GM06990 (cell line): Measurements from ENCODE around the gene INPP5A.

Source experiments
- DNase-seq: peaks from one replicate; pipeline ENCODE4 v3.0.0-alpha.2; 2011; ENCODE audit not compliant: insufficient read length; ENCODE audit errors: extremely low read depth
- H3K27me3 ChIP-seq: replicated peaks from 2 replicates; pipeline ENCODE4 v1.6.0; 2011; ENCODE audit warnings: low read length; ENCODE audit not compliant: control insufficient read depth, insufficient read depth
- H3K36me3 ChIP-seq: 2 replicates; pipeline ENCODE4 v1.5.1; 2011; ENCODE audit warnings: low read length; ENCODE audit not compliant: control insufficient read depth, insufficient read depth
- H3K4me3 ChIP-seq: replicated peaks from 2 replicates; pipeline ENCODE4 v1.5.1; 2011; ENCODE audit warnings: low read depth, mild to moderate bottlenecking, control low read depth, low read length
- TF ChIP-seq, protein P1 (sequence below): IDR thresholded peaks from 2 replicates; pipeline ENCODE4 v1.5.1; 2011; ENCODE audit warnings: low read length, control low read depth, mild to moderate bottlenecking, inconsistent platforms; ENCODE audit not compliant: insufficient read depth, poor library complexity, severe bottlenecking

INPP5A gene

GRCh38 chr10:132582137-132582536, 44.5 kb downstream of the INPP5A start:
- Histone ChIP-seq H3K27me3 (no peaks in the 10 kb centered on the region), H3K4me3 (no peak overlapping the region), H3K36me3 (no peaks in the 10 kb centered on the region; the same call in 1 of the 2 replicates)
- TF ChIP-seq, protein P1, sequence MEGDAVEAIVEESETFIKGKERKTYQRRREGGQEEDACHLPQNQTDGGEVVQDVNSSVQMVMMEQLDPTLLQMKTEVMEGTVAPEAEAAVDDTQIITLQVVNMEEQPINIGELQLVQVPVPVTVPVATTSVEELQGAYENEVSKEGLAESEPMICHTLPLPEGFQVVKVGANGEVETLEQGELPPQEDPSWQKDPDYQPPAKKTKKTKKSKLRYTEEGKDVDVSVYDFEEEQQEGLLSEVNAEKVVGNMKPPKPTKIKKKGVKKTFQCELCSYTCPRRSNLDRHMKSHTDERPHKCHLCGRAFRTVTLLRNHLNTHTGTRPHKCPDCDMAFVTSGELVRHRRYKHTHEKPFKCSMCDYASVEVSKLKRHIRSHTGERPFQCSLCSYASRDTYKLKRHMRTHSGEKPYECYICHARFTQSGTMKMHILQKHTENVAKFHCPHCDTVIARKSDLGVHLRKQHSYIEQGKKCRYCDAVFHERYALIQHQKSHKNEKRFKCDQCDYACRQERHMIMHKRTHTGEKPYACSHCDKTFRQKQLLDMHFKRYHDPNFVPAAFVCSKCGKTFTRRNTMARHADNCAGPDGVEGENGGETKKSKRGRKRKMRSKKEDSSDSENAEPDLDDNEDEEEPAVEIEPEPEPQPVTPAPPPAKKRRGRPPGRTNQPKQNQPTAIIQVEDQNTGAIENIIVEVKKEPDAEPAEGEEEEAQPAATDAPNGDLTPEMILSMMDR: no peak
- DNase-seq: no peak

DNA sequence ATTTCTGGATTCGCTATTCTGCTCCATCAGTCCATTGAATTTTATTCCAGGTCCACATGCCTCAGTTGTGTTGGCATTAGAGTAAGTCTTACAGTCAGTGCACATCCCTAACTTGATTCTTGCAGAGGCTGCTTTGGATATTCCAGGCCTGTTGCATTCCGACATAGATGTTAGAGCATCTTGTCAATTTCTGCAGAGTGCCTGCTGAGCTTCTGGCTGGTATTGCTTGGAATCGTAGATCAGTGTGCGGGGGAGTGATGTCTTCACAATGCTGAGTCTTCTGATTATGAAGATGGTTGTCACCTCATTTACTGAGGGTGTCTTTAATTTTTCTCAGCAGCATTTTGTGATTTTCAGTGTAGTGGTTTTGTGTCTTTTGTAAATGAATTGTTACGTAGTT, 45.2 kb downstream of the INPP5A start:
- no peaks in the 10 kb centered on the region for H3K27me3 ChIP-seq
- TF ChIP-seq, protein P1: no peak
- no peak overlapping the region for H3K4me3 ChIP-seq
- no peaks in the 10 kb centered on the region; the same call in 1 of the 2 replicates for H3K36me3 ChIP-seq
- DNase-seq: no peak

DNA sequence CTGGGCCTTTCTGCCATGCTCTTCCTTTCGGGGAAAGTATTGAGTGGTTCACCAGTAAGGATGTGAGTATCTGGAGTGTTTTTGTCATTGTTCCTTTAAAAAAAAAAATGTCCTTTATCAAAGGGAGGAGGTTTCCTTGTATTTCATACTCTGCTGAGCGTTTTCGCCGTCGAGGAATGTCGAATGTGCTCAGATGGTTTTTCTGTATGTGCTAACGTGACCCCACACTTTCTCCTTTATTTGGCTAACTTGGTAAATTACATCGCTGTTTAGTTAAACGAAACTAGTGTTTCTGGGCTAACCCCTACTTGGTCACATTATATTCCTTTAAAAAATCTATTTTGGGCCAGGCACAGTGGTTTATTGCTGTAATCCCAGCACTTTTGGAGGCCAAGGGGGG, 45.9 kb downstream of the INPP5A start:
- H3K36me3 ChIP-seq: no peaks in the 10 kb centered on the region; the same call in 1 of the 2 replicates
- no peaks in the 10 kb centered on the region for H3K27me3 ChIP-seq
- no peak for DNase-seq
- H3K4me3 ChIP-seq: no peak overlapping the region
- TF ChIP-seq, protein P1: no peak

DNA sequence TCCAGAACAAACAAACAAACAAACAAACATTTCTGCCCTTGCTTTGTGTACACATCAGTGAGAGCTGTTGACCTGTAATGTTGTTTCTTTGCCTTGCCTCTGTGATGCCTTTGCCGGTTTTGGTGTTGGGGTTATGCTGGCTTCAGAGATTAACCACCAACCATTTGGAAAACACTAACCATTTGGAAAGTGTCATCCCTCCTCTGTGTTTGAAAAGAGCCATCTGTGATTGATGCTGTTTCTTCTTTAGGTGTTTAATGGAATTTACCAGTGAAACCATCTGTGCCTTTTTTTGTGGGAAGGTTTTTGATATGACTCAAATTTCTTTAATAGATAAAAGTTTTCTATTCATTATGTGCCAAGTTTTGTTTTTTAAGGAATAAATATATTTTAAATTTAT, 46.5 kb downstream of the INPP5A start:
- Histone ChIP-seq H3K36me3 (no peaks in the 10 kb centered on the region; the same call in 1 of the 2 replicates), H3K4me3 (no peak overlapping the region), H3K27me3 (no peaks in the 10 kb centered on the region)
- DNase-seq: no peak
- TF ChIP-seq, protein P1: no peak

GRCh38 chr10:132585732-132586722, 48.4 kb downstream of the INPP5A start:
- Histone ChIP-seq H3K4me3 (no peak overlapping the region), H3K27me3 (no peaks in the 10 kb centered on the region), H3K36me3 (no peaks in the 10 kb centered on the region; the same call in 1 of the 2 replicates)
- TF ChIP-seq, protein P1: no peak
- DNase-seq: no peak
